ENCODE measurements around the gene EPB42.

EPB42 gene

DNA sequence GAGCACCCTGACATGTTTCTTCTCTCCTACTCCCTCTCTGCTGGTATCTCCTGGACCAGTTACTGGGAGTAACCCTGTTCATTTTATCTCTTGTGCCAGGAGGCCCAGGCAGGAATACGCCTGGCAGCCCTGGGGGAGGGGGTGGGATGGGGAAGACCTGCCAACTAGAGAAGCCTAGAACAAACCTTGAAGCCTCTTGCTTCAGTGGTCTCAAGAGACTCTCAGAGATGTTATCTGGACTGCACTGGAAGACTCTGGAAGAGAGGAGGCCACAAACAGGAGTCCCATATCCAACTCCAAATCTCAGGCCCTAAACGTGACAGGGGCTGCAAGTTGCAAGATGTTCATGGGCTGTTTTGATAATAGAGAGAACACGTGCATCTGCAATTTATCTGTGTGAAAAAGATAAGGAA is at the start of gene EPB42:
EPB42 (minus strand) TSS at position 28 of the 413 bp plus-strand sequence. CDS start 193 bp downstream, outside the sequence.
- no peak within 1 kb of the TSS for H3K4me2 ChIP-seq (ENCODE audit: low read length)
- H3K9ac ChIP-seq, result no peak within 1 kb of the TSS
- no peak within 1 kb of the TSS for H3K4me3 ChIP-seq (ENCODE audit: low read depth, low read length)
- H2AFZ ChIP-seq, result no peak within 1 kb of the TSS
- no peaks in the 10 kb centered on the region for H3K36me3 ChIP-seq (ENCODE audit: control insufficient read depth, insufficient read depth, low read length)
- no peaks in the 10 kb centered on the region for H3K27me3 ChIP-seq (ENCODE audit: control insufficient read depth, insufficient read depth, low read length)
- H3K9me3 ChIP-seq (ENCODE audit: control insufficient read depth, low read length), result no peaks in the 10 kb centered on the region
- no peak within 1 kb of the TSS for H3K27ac ChIP-seq
- no peaks in the 10 kb centered on the region for H3K79me2 ChIP-seq
- no peaks in the 10 kb centered on the region for H3K4me1 ChIP-seq
- TF ChIP-seq, protein P1, sequence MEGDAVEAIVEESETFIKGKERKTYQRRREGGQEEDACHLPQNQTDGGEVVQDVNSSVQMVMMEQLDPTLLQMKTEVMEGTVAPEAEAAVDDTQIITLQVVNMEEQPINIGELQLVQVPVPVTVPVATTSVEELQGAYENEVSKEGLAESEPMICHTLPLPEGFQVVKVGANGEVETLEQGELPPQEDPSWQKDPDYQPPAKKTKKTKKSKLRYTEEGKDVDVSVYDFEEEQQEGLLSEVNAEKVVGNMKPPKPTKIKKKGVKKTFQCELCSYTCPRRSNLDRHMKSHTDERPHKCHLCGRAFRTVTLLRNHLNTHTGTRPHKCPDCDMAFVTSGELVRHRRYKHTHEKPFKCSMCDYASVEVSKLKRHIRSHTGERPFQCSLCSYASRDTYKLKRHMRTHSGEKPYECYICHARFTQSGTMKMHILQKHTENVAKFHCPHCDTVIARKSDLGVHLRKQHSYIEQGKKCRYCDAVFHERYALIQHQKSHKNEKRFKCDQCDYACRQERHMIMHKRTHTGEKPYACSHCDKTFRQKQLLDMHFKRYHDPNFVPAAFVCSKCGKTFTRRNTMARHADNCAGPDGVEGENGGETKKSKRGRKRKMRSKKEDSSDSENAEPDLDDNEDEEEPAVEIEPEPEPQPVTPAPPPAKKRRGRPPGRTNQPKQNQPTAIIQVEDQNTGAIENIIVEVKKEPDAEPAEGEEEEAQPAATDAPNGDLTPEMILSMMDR (IDR thresholded peaks at IDR 0.05), result no peak

DNA sequence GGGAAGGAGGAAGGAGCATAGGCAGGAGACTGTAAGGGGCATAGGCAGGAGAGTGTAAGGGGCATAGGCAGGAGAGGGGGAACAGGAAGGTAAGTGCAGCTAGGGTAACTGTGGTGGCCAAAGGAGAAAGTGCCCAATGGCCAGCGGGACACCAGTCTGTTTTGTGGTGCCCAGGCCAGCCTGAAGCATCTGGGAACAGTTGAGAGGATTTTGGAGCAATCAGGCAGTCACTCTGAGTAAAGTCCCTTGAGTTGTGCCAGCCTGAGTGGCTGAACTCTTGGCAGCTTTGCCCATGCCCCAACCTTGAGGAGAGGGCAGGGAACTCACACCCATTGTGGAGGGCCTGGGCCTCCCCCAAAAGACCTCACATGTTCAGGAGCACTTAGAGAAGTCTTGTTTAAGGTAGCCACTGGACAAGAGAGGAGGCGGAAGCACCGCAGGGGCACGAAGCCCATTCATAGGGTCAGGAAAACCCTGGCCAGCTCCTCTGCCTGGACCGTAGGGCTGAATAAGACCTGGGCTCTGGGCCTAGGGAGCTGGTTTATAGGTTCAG is 49.4 kb upstream of the EPB42 start:
- TF ChIP-seq, protein P1 (IDR thresholded peaks at IDR 0.05), result no peak
- H3K79me2 ChIP-seq, result no peaks in the 10 kb centered on the region
- H3K4me2 ChIP-seq (ENCODE audit: low read length), result no peak overlapping the region
- no peak overlapping the region for H3K4me3 ChIP-seq (ENCODE audit: low read depth, low read length)
- H3K36me3 ChIP-seq (ENCODE audit: control insufficient read depth, insufficient read depth, low read length), result no peaks in the 10 kb centered on the region
- no peak overlapping the region for H2AFZ ChIP-seq
- H3K9ac ChIP-seq, result no peak overlapping the region
- no peak overlapping the region for H3K27ac ChIP-seq
- H3K9me3 ChIP-seq (ENCODE audit: control insufficient read depth, low read length), result no peaks in the 10 kb centered on the region
- no peaks in the 10 kb centered on the region for H3K4me1 ChIP-seq
- no peaks in the 10 kb centered on the region for H3K27me3 ChIP-seq (ENCODE audit: control insufficient read depth, insufficient read depth, low read length)

DNA sequence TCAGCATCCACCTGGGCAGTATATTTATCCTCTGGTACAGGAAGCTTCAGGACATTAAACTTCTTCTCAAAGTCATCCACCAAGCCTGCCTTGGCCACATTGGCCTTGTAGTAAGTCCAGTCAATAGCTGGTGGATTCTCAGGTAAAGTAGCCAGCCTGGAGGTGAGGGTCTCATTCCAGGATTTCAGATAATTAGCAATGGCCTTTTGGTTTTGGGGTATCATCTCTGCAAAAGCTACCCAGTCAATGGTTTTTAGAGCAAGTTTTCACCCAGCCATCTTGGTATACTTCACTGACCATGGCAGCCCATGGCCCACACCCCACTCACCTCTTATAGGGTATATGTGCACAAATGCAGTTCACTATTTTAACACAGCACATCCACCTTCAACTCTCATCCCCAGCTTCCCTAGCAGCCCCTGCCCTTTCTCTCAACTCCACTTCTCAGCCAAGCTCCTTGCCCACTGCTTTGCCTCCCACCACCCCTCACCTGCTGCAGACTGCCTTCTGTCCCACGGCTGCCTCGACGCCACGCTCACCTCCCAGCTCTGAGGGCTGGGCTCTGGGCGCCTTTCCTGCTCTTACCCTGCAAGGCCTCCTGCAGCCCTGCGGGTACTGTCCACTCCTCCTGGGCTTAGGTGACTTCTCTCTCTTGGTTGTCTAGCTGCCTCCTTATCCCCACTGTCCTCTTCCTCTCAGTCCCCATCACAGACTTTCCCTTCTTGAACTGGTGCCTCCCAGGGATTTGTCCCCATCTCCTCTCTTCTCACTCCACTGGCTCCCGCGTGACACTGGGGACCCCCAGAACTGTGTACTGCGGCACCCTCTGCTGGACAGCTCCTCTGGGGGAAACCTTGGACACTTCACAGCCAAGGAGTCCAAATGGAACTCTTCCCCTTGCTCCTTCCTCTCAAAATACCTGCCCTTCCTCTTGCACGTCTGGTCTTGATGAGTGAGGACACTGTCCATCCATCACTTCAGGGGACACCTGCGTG is 47.6 kb upstream of the EPB42 start:
- H3K4me3 ChIP-seq (ENCODE audit: low read depth, low read length), result no peak overlapping the region
- H2AFZ ChIP-seq, result no peak overlapping the region
- H3K27me3 ChIP-seq (ENCODE audit: control insufficient read depth, insufficient read depth, low read length), result no peaks in the 10 kb centered on the region
- H3K4me1 ChIP-seq, result no peaks in the 10 kb centered on the region
- H3K79me2 ChIP-seq, result no peaks in the 10 kb centered on the region
- no peak overlapping the region for H3K27ac ChIP-seq
- H3K4me2 ChIP-seq (ENCODE audit: low read length), result no peak overlapping the region
- TF ChIP-seq, protein P1 (IDR thresholded peaks at IDR 0.05), result no peak
- H3K36me3 ChIP-seq (ENCODE audit: control insufficient read depth, insufficient read depth, low read length), result no peaks in the 10 kb centered on the region
- H3K9me3 ChIP-seq (ENCODE audit: control insufficient read depth, low read length), result no peaks in the 10 kb centered on the region
- H3K9ac ChIP-seq, result no peak overlapping the region

DNA sequence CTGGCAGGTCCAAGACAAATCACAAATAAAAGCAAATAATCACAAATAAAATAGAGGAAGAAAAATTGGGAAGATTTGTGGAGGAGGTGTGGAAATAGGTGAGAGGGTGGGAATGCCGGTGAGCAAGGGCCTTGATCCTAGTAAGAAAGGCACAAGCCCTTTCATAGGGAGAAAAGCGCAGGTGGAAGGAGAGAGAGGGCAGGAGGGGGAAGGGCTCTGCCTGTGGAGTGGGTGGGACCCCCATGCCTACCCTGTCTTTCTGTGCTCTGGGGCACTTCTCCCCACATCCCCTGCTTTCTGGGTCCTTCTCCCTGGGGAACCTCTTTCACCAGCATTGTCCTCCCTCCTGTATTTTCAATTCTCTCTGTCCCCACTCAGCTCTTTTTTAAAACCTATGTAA is 46.6 kb upstream of the EPB42 start:
- Histone ChIP-seq H3K27ac (no peak overlapping the region), H3K27me3 (ENCODE audit: control insufficient read depth, insufficient read depth, low read length) (no peaks in the 10 kb centered on the region), H3K36me3 (ENCODE audit: control insufficient read depth, insufficient read depth, low read length) (no peaks in the 10 kb centered on the region), H3K79me2 (no peaks in the 10 kb centered on the region), H3K4me1 (no peaks in the 10 kb centered on the region), H3K9me3 (ENCODE audit: control insufficient read depth, low read length) (no peaks in the 10 kb centered on the region), H3K4me2 (ENCODE audit: low read length) (no peak overlapping the region), H3K4me3 (ENCODE audit: low read depth, low read length) (no peak overlapping the region), H3K9ac (no peak overlapping the region), H2AFZ (no peak overlapping the region)
- TF ChIP-seq, protein P1 (IDR thresholded peaks at IDR 0.05), result no peak

Data from parathyroid adenoma (tissue), 2 donors.